GM19099 (cell line): ENCODE results near the gene IL16.

Experiments
- POLR2A ChIP-seq: IDR thresholded peaks from 3 replicates; pipeline ENCODE4 v1.6.1; 2011; ENCODE audit warnings: low read depth; ENCODE audit not compliant: insufficient read length; ENCODE audit errors: extremely low read depth

The IL16 gene

GRCh38 chr15:81188354-81188753 lies 8.3 kb upstream of the IL16 start:
- TF ChIP-seq POLR2A: no peak

- TF ChIP-seq POLR2A: no peak
Measured at GRCh38 chr15:81189583-81190283, 6.9 kb upstream of the IL16 start.

DNA sequence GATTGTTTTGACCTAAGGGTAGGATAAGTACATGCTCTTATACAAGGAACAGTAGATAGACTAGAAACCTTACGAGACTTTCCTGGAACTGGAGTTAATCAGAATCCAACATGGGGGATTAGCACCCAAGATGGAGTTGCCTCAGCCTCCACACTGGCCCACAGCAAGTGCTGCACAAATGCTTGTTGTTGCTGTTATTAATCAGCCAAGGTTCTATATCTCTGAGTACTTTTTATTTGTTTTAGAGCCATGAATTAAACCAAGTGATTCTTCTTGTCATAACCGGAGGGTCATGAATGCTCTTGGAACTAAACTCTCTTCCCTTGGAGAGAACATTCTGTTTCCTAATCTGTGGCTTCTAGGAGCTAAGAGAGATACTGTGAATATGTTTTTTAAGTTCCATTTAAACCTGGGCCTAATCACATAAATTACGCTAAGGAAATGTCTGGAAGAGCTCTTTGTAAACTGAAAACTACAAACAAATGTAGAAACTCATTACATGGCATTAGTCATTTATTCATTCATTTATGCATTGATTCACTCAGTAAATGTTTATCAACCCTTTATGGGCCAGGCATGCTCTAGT lies 5.7 kb upstream of the IL16 start:
- TF ChIP-seq POLR2A: no peak

- TF ChIP-seq POLR2A: no peak
Measured at GRCh38 chr15:81191701-81192100, 5.0 kb upstream of the IL16 start.

GRCh38 chr15:81194723-81195122 lies 2.0 kb upstream of the IL16 start:
- TF ChIP-seq POLR2A: no peak

DNA sequence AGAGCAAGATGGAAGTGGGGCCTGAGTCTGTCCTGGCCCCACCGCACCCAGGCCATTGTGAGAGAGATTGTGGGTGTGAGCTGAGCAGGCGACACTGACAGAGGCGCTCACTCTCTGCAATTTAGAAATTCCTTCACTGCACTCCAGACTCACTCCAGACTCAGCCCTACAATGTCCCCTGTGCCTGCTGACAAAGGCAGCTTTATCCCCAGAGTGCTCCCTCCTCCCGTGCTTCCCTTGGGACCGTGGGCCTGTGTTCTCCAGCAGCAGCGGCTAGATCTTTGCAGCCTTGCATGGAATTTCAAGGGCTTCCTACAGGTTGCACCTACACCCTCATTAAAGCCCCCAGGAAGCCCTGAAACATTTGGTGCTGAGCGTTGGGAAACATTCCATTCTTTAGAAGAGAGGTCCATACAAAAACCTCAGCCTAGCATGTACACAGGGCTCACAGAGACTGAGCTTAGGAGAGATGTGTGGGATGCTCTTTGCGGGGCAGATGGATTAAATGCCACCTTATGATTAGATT lies 1.3 kb upstream of the IL16 start:
- no peak for TF ChIP-seq POLR2A

DNA sequence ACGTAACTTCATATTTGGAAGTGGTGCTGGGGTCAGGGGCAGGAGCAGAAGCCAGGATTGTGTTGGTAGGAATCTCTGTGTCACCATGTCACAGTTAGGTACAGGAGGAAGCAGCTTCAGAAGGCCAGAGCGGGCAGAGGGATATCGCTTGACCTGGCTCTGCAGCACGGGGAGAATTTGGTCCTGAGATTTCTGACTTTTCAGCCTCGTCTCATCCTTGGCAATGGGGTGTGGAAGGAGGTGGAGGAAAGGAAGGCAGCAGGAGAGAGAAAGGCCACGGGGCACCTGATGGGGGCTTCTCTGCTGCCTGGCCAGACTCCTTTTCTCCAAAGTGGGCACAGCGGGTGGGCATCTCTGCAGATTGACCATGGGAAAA lies 564 bp downstream of the IL16 start:
- no peak for TF ChIP-seq POLR2A

- TF ChIP-seq POLR2A: no peak
Measured at GRCh38 chr15:81197688-81198281, 1.1 kb downstream of the IL16 start.

DNA sequence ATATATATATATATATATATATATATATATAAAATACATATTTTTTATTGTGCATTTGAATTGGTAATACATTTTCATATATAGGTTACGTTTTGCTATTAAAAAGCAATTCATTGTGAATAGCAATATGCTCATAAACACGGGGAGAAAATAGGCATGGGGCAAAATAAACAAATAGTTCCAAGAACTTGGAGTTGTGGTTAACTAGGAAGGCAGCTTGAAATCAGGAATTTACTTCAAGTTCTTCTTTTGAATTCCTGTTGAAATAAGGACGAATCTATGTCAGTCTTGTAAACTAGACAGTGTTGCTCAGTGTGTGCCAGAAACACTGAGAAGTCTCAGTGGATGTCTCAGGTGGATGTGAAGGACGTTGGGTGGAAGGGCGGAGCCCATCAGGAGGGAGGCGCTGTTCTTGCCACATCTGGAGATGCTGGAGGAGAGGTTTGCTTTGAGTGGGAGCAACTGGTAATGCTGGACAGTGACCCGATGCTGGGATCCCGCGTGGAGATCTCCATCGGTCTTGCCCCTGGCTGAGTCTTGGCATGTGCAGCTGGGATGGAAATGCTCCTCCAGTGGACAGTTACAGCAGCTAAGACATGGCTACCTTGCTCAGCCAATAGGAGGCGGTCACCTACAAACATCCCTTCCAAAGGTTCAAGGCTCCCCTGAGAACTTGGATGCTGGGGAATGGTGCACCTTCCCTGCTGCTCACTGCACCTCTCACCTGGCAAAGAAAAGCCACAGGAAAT lies 2.5 kb downstream of the IL16 start:
- no peak for TF ChIP-seq POLR2A

DNA sequence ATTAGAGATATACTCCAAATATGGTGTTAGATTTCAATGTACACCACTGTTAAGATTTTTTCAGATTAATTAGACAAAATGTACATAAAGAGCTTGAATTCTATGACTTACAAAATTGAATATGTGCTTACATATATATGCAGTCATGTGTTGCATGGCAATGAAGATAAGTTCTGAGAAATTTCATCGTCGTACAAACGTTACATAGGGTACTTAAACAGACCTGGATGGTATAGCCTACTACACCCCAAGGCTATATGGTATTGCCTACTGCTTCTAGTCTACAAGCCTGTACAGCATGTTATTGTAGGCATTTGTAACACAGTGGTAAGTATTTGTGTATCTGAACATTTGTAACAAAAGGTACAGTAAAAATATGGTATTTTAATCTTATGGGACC lies 9.3 kb downstream of the IL16 start:
- no peak for TF ChIP-seq POLR2A

DNA sequence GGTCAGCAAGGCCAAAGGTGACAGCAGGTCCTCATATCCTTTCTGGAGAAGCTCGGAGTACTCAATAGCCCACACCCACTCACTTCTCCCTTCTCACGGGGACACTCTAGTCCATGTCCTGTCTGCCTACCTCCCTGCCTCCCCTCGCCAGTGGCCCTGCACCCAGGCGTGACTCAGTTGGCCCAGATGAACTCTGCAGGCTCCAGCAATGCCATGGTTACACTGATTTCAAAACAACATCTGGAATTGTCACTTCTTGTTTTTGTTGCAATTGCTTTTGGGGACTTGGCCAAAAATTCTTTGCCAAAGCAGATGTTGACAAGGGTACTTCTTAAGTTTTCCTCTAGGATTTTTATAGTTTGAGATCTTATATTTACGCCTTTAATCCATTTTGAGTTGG lies 13.0 kb downstream of the IL16 start:
- no peak for TF ChIP-seq POLR2A

DNA sequence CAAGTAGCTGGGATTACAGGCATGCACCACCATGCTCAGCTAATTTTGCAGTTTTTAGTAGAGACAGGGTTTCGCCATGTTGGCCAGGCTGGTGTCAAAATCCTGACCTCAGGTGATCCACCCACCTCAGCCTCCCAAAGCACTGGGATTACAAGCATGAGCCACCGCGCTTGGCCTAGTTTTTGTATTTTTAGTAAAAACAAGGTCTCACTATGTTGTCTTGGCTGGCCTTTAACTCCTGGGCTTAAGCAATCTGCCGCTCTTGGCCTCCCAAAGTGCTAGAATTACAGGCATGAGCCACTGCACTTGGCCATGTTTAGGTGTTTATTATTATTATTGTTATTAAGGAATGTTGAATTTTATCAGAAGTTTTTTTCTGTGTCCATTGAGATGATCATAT lies 14.7 kb downstream of the IL16 start:
- no peak for TF ChIP-seq POLR2A

DNA sequence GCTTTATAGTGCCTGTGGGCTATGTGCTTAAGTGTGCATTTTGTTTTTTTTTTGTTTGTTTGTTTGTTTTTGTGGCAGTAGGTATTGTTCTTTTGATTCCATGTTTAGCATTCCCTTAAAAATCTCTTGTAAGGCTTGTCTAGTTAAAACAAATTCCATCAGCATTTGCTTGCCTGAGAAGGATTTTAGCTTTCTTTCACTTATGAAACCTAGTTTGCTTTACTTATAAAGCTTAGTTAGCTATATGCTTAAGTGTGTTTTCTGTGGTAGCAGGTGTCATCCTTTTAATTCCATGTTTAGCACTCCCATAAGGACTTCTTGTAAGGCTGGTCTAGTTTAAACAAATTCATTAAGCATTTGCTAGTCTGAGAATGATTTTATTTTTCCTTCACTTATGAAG lies 17.3 kb downstream of the IL16 start:
- TF ChIP-seq POLR2A: no peak

- TF ChIP-seq POLR2A: no peak
Measured at GRCh38 chr15:81215531-81215930, 18.9 kb downstream of the IL16 start.

GRCh38 chr15:81215983-81216382 lies 19.3 kb downstream of the IL16 start:
- TF ChIP-seq POLR2A: no peak

DNA sequence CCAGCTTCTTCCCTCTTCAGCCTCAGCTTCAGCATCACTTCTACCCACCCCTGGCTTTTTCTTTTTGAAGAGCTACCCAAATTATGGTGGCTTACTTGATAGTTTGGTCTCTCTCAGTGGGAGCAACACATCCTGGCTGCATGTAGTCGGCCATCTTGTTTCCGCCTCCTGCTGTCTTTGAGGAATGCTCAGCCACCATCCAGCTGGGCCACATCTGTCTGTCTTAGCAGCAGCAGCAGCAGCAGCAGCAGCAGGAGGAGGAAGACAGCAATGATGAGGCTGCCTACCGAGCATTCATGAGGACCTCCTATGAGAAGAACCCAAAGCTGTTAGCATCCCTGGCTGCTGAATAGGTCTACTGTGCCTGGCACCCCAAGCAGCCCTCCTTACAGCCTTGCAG lies 19.7 kb downstream of the IL16 start:
- TF ChIP-seq POLR2A: no peak

GRCh38 chr15:81221449-81221848 lies 24.8 kb downstream of the IL16 start:
- TF ChIP-seq POLR2A: no peak

GRCh38 chr15:81222007-81222406 lies 25.3 kb downstream of the IL16 start:
- TF ChIP-seq POLR2A: no peak
